Kidney epithelial cell (primary cell): ENCODE data around the gene EXPH5. TPM values are rescaled to one million over a fixed set of nuclear protein-coding genes. Genes with fewer than 3 reads are reported as not detected.

Experiments used
- DNase-seq: peaks from one replicate; pipeline ENCODE4 v3.0.0-alpha.2; 2010; ENCODE audit warnings: low read depth
- H3K27me3 ChIP-seq: 2 replicates; pipeline ENCODE4 v1.6.0; 2011; ENCODE audit warnings: low read length; ENCODE audit not compliant: control insufficient read depth, insufficient read depth
- H3K36me3 ChIP-seq: 2 replicates; pipeline ENCODE4 v1.5.1; 2011; ENCODE audit warnings: low read length; ENCODE audit not compliant: control insufficient read depth, insufficient read depth
- H3K4me3 ChIP-seq: 2 replicates; pipeline ENCODE4 v1.5.1; 2011; ENCODE audit warnings: low read depth, mild to moderate bottlenecking, control low read depth, low read length
- total RNA-seq: library from RNA; depleted of rRNA; stranded (reverse); fragments of >200 nt; gene quantifications from 2 replicates; pipeline ENCODE4 v1.2.3, GENCODE V29; 2015
- TF ChIP-seq, protein P1 (sequence below): IDR thresholded peaks from 2 replicates; pipeline ENCODE4 v1.5.1; 2011; ENCODE audit warnings: mild to moderate bottlenecking, moderate library complexity, low read length, control low read depth, inconsistent platforms; ENCODE audit not compliant: insufficient read depth, poor library complexity, severe bottlenecking

Gene EXPH5
- total RNA-seq, 1 donor from 2014 or later, result 8.5 TPM

GRCh38 chr11:108534274-108534882 lies 59.2 kb downstream of the EXPH5 start:
- DNase-seq, result no peak
- no peaks in the 10 kb centered on the region for H3K27me3 ChIP-seq
- H3K36me3 ChIP-seq, result no peaks in the 10 kb centered on the region

GRCh38 chr11:108530426-108530825 lies 63.1 kb downstream of the EXPH5 start:
- H3K4me3 ChIP-seq, result no peak overlapping the region
- H3K27me3 ChIP-seq, result no peaks in the 10 kb centered on the region
- no peaks in the 10 kb centered on the region for H3K36me3 ChIP-seq
- DNase-seq, result no peak
- TF ChIP-seq, protein P1, sequence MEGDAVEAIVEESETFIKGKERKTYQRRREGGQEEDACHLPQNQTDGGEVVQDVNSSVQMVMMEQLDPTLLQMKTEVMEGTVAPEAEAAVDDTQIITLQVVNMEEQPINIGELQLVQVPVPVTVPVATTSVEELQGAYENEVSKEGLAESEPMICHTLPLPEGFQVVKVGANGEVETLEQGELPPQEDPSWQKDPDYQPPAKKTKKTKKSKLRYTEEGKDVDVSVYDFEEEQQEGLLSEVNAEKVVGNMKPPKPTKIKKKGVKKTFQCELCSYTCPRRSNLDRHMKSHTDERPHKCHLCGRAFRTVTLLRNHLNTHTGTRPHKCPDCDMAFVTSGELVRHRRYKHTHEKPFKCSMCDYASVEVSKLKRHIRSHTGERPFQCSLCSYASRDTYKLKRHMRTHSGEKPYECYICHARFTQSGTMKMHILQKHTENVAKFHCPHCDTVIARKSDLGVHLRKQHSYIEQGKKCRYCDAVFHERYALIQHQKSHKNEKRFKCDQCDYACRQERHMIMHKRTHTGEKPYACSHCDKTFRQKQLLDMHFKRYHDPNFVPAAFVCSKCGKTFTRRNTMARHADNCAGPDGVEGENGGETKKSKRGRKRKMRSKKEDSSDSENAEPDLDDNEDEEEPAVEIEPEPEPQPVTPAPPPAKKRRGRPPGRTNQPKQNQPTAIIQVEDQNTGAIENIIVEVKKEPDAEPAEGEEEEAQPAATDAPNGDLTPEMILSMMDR, result no peak

More at GRCh38 chr11:108534274-108534882, 59.2 kb downstream of the EXPH5 start:
- TF ChIP-seq, protein P1, result no peak
- no peak overlapping the region for H3K4me3 ChIP-seq

DNA sequence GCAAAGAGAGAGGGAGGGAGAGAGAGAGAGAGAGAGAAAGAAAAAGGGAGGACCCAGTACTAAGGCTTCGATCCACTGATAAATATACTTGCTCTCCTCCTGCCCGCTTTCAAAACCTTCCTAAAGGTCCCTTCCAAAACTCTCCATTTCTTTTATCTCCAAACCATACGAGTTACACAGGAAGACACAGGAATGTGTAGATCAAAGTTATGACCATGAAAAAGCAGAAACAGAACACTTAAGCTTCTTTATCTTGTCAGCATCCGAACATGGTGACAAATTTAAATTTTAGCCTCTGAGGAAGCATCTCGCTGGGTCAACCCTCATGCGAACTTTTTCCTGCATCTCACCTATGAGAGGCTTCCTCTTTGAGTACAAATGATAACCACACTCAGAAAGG lies 66.2 kb downstream of the EXPH5 start:
- H3K27me3 ChIP-seq, result no peaks in the 10 kb centered on the region
- H3K36me3 ChIP-seq, result no peaks in the 10 kb centered on the region
- no peak overlapping the region for H3K4me3 ChIP-seq
- TF ChIP-seq, protein P1, result no peak
- no peak for DNase-seq

- Histone ChIP-seq H3K27me3 (no peaks in the 10 kb centered on the region), H3K4me3 (no peak overlapping the region), H3K36me3 (no peaks in the 10 kb centered on the region)
- no peak for DNase-seq
- TF ChIP-seq, protein P1, result no peak
Measured at GRCh38 chr11:108525161-108525560, 68.4 kb downstream of the EXPH5 start.

- H3K4me3 ChIP-seq, result no peak overlapping the region
- DNase-seq, result no peak
- no peaks in the 10 kb centered on the region for H3K27me3 ChIP-seq
- H3K36me3 ChIP-seq, result no peaks in the 10 kb centered on the region
- TF ChIP-seq, protein P1, result no peak
Measured at GRCh38 chr11:108524422-108524821, 69.1 kb downstream of the EXPH5 start.

- TF ChIP-seq, protein P1, result no peak
- H3K36me3 ChIP-seq, result no peaks in the 10 kb centered on the region
- H3K27me3 ChIP-seq, result no peaks in the 10 kb centered on the region
- no peak for DNase-seq
- no peak overlapping the region for H3K4me3 ChIP-seq
Measured at GRCh38 chr11:108522318-108522717, 71.2 kb downstream of the EXPH5 start.
